Adrenal gland (tissue), 12 donors: Measurements from ENCODE around the gene SEL1L2. TPM values are rescaled to one million over a fixed set of nuclear protein-coding genes. Genes with fewer than 3 reads are reported as not detected.

Source experiments
- DNase-seq, 7 donors: peaks; one replicate each; pipeline ENCODE4 v3.0.0-alpha.2; 2019 to 2020
- H3K27ac ChIP-seq, 5 donors: fragments of 200-600 bp; sonication (generic) in 4 of 5; 1 replicate in 3 of 5; 2 replicates in 2 of 5; pipeline versions ENCODE4 v1.5.1 to v1.8.0; 2016 to 2020; ENCODE audit warnings: mild to moderate bottlenecking in 1 of 5
- H3K27me3 ChIP-seq: fragments of 200-600 bp; 2 replicates; pipeline ENCODE4 v1.8.0; 2021
- H3K36me3 ChIP-seq, 2 donors: fragments of 200-600 bp; replicated peaks in 1 of 2; 1 replicate in 1 of 2; 2 replicates in 1 of 2; pipeline versions ENCODE4 v1.5.1 to v1.8.0; 2018 to 2022
- H3K4me1 ChIP-seq, 2 donors: fragments of 200-600 bp; replicated peaks in 1 of 2; 1 replicate in 1 of 2; 2 replicates in 1 of 2; pipeline versions ENCODE4 v1.5.1 to v1.8.0; 2018 to 2021
- H3K4me3 ChIP-seq, 4 donors: fragments of 200-600 bp; sonication (generic) in 3 of 4; one replicate each; pipeline ENCODE4 v1.5.1; 2016 to 2018
- H3K9me3 ChIP-seq, 3 donors: fragments of 200-600 bp; sonication (generic) in 1 of 3; replicated peaks in 1 of 3; 1 replicate in 2 of 3; 2 replicates in 1 of 3; pipeline versions ENCODE4 v1.5.1 to v1.8.0; 2016 to 2021
- CTCF ChIP-seq, 6 experiments: fragments of 450-650 bp in 4 of 6; fragments of 200-600 bp in 2 of 6; sonication (generic) in 1 of 6; IDR thresholded peaks; 1 replicate in 5 of 6; 2 replicates in 1 of 6; pipeline versions ENCODE4 v1.5.1 to v1.8.0; 2016 to 2021; ENCODE audit warnings: antibody characterized with exemption in 6 of 6, mild to moderate bottlenecking in 2 of 6, moderate library complexity in 1 of 6
- POLR2A ChIP-seq, 2 donors: fragments of 450-650 bp; IDR thresholded peaks; one replicate each; pipeline ENCODE4 v1.6.1; 2017; ENCODE audit warnings: antibody characterized with exemption in 2 of 2, mild to moderate bottlenecking in 2 of 2, moderate library complexity in 1 of 2
- WGBS, 4 donors: extraction: QIAGEN DNeasy Blood & Tissue Kit in 2 of 4; methylation state at CpG; one replicate each; pipeline versions ENCODE4 v1.1.5 to v1.1.7; 2013 to 2017; 5-methylcytosine and 5-hydroxymethylcytosine counted together
- intact Hi-C, 2 donors: fragments of 100-400 bp; cut with DNase I; formaldehyde crosslinking; loops; one replicate each; pipeline versions ENCODE4 v1.14.1 to v1.15.0; 2022 to 2023
- polyA plus RNA-seq, 3 donors: library from polyadenylated mRNA; stranded (reverse); fragments of 200-250 nt in 2 of 3; fragments of 350-450 nt in 1 of 3; fragmentation: Illumina TruSeq in 1 of 3; extraction: RNeasy Lipid Tissue Mini Kit (QIAGEN cat#74804) in 1 of 3; gene quantifications; one replicate each; pipeline ENCODE4 v1.2.3, GENCODE V29; 2013 to 2014
- total RNA-seq, 9 donors: library from RNA; depleted of rRNA in 4 of 9; stranded (reverse); fragments of >200 nt in 4 of 9; fragments of 120-200 nt in 1 of 9; fragmentation: NEBNext Ultra II Directional in 1 of 9; extraction: Animal tissue kit (Norgen Biotek cat#: 25700) in 1 of 9; gene quantifications; one replicate each; pipeline versions ENCODE4 v1.1.0 to v1.2.4, GENCODE V29; 2013 to 2023
- donor health status: healthy with polysubstance abuse.
- donor health status: Bipolar disorder and iron deficiency.
- donor health status: DM: yes; HTN: yes; CAD: no.
- donor health status: DM: no; HTN: no; CAD: no.
- donor health status: DM: no; HTN: no; CAD: no.
- donor health status: DM: yes; HTN: yes; CAD: no.

SEL1L2 gene
- total and polyA plus RNA-seq, 12 donors, result 0.22 to 2.3 (median 0.43) TPM; not detected in 8

- TF ChIP-seq CTCF (IDR thresholded peaks at IDR 0.05), result no peak
- no peak for TF ChIP-seq POLR2A (IDR thresholded peaks at IDR 0.05)
- H3K4me3 ChIP-seq, result no peak overlapping the region
- no peak overlapping the region for H3K27ac ChIP-seq
- DNase-seq, result no peak
- no peaks in the 10 kb centered on the region for H3K9me3 ChIP-seq
- no peaks in the 10 kb centered on the region for H3K27me3 ChIP-seq
- intact Hi-C loops, result no loop called here
- WGBS, 4 donors, result 84 to 90% (median 87%) methylated on average over 1 of the region's 1 CpG
- no peaks in the 10 kb centered on the region for H3K4me1 ChIP-seq
- H3K36me3 ChIP-seq, result no peaks in the 10 kb centered on the region
These were observed 77.3 kb downstream of the SEL1L2 start for GRCh38 chr20:13913131-13913530.

GRCh38 chr20:13910492-13910891 is 79.9 kb downstream of the SEL1L2 start:
- Histone ChIP-seq H3K36me3 (no peaks in the 10 kb centered on the region), H3K9me3 (no peaks in the 10 kb centered on the region), H3K4me1 (no peaks in the 10 kb centered on the region), H3K27ac (no peak overlapping the region), H3K4me3 (no peak overlapping the region), H3K27me3 (no peaks in the 10 kb centered on the region)
- no peak for DNase-seq
- no peak for TF ChIP-seq POLR2A (IDR thresholded peaks at IDR 0.05)
- no peak for TF ChIP-seq CTCF (IDR thresholded peaks at IDR 0.05)
- 57 to 88% (median 69%) methylated on average over 1 of the region's 1 CpG for WGBS, 4 donors
- intact Hi-C loops, result no loop called here

GRCh38 chr20:13909067-13909466 is 81.3 kb downstream of the SEL1L2 start:
- H3K36me3 ChIP-seq, result no peaks in the 10 kb centered on the region
- 72 to 85% (median 82%) methylated on average over 4 of the region's 4 CpGs for WGBS, 4 donors
- intact Hi-C loops, result loop anchor here in 1 of 2 donors (10.0 kb wide), 1 partner anchor 146 kb away; no protein-coding TSS in a partner anchor
- no peaks in the 10 kb centered on the region for H3K27me3 ChIP-seq
- H3K4me1 ChIP-seq, result no peaks in the 10 kb centered on the region
- no peak overlapping the region for H3K4me3 ChIP-seq
- H3K9me3 ChIP-seq, result no peaks in the 10 kb centered on the region
- TF ChIP-seq POLR2A (IDR thresholded peaks at IDR 0.05), result no peak
- no peak for TF ChIP-seq CTCF (IDR thresholded peaks at IDR 0.05)
- no peak overlapping the region for H3K27ac ChIP-seq
- no peak for DNase-seq

GRCh38 chr20:13904766-13905165 is 85.6 kb downstream of the SEL1L2 start:
- DNase-seq, result no peak
- Histone ChIP-seq H3K4me3 (no peak overlapping the region), H3K27ac (no peak overlapping the region), H3K9me3 (no peaks in the 10 kb centered on the region), H3K27me3 (no peaks in the 10 kb centered on the region), H3K36me3 (no peaks in the 10 kb centered on the region), H3K4me1 (no peaks in the 10 kb centered on the region)
- TF ChIP-seq CTCF (IDR thresholded peaks at IDR 0.05), result no peak
- TF ChIP-seq POLR2A (IDR thresholded peaks at IDR 0.05), result no peak
- 82 to 92% (median 87%) methylated on average over 3 of the region's 3 CpGs for WGBS, 4 donors
- intact Hi-C loops, result loop anchor here in 1 of 2 donors (10.0 kb wide), 1 partner anchor 150 kb away; no protein-coding TSS in a partner anchor
